ENCODE data around the gene CAV2.

CAV2 gene

GRCh38 chr7:116499168-116500077 lies at the start of gene CAV2:
Gene CAV2, plus strand, starts transcription at chr7:116499738. Its CDS starts 44 bp downstream, at chr7:116499782.
- peak within 1 kb of the TSS; percentile 61 for H3K4me3 ChIP-seq (ENCODE audit: low read depth, low read length)
- TF ChIP-seq, protein P1, sequence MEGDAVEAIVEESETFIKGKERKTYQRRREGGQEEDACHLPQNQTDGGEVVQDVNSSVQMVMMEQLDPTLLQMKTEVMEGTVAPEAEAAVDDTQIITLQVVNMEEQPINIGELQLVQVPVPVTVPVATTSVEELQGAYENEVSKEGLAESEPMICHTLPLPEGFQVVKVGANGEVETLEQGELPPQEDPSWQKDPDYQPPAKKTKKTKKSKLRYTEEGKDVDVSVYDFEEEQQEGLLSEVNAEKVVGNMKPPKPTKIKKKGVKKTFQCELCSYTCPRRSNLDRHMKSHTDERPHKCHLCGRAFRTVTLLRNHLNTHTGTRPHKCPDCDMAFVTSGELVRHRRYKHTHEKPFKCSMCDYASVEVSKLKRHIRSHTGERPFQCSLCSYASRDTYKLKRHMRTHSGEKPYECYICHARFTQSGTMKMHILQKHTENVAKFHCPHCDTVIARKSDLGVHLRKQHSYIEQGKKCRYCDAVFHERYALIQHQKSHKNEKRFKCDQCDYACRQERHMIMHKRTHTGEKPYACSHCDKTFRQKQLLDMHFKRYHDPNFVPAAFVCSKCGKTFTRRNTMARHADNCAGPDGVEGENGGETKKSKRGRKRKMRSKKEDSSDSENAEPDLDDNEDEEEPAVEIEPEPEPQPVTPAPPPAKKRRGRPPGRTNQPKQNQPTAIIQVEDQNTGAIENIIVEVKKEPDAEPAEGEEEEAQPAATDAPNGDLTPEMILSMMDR (IDR thresholded peaks at IDR 0.05; ENCODE audit: borderline replicate concordance, insufficient read depth, low read depth, low read length), result no peak

GRCh38 chr7:116449950-116450349 lies 49.6 kb upstream of the CAV2 start:
- TF ChIP-seq, protein P1 (IDR thresholded peaks at IDR 0.05; ENCODE audit: borderline replicate concordance, insufficient read depth, low read depth, low read length), result no peak
- H3K4me3 ChIP-seq (ENCODE audit: low read depth, low read length), result no peak overlapping the region

DNA sequence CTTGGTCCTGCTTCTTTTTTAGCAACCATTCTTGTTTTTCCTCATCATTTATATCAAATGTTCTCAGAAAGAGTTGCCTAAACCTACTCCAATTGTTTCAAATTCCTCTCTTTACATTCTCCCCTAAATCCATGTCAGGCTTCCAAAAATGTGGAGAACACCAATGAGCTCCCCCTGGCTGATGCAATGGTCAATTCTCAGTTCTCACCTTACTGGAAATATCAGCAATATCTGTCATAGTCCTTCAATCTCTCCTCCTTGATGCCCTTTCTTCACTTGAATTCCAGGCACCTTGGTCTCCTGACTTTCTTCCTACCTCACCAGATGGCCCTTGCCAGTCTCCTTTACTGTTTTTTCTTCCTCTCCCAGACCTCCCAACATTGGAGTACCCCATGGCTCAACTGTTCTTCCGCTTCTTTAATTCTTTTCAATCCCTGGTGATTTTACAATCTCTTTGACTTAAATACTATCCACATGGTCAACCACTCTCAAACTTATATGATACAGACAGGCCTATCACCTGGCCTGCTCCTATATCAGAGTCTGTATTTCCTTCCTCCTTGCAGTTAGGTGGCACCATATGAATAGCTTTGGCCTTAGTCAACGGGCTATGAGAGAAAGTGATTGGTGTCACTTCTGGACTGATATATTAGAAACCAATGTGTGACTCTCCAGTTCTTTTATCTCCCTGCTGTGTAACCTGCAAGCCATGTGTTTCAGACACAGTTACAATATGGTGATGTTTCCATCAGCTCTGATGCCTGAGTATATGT lies 47.4 kb upstream of the CAV2 start:
- TF ChIP-seq, protein P1 (IDR thresholded peaks at IDR 0.05; ENCODE audit: borderline replicate concordance, insufficient read depth, low read depth, low read length), result no peak
- H3K4me3 ChIP-seq (ENCODE audit: low read depth, low read length), result no peak overlapping the region

GRCh38 chr7:116454377-116454776 lies 45.2 kb upstream of the CAV2 start:
- no peak overlapping the region for H3K4me3 ChIP-seq (ENCODE audit: low read depth, low read length)
- TF ChIP-seq, protein P1 (IDR thresholded peaks at IDR 0.05; ENCODE audit: borderline replicate concordance, insufficient read depth, low read depth, low read length), result no peak

GRCh38 chr7:116455009-116455408 lies 44.5 kb upstream of the CAV2 start:
- TF ChIP-seq, protein P1 (IDR thresholded peaks at IDR 0.05; ENCODE audit: borderline replicate concordance, insufficient read depth, low read depth, low read length), result no peak
- no peak overlapping the region for H3K4me3 ChIP-seq (ENCODE audit: low read depth, low read length)

- H3K4me3 ChIP-seq (ENCODE audit: low read depth, low read length), result no peak overlapping the region
- TF ChIP-seq, protein P1 (IDR thresholded peaks at IDR 0.05; ENCODE audit: borderline replicate concordance, insufficient read depth, low read depth, low read length), result no peak
Observed at GRCh38 chr7:116455499-116455898, 44.0 kb upstream of the CAV2 start.
